Activated naive CD4-positive, alpha-beta T cell treated with anti-CD3 and anti-CD28 coated beads, Interleukin-2, amount 50 U/mL, for 16 hours (primary cell): ENCODE measurements around the gene ASXL2.
"Not testable (repeated sequence)": the region's sequence is repeated elsewhere in the genome, so short reads cannot be mapped to it uniquely, and the experiment has no call there.

ENCODE experiments used
- DNase-seq: peaks from one replicate; pipeline ENCODE4 v3.0.0-alpha.2; 2020

Gene ASXL2

GRCh38 chr2:25878361-25879132 lies at the start of gene ASXL2:
Gene ASXL2 (minus strand): TSS chr2:25878487. CDS start chr2:25878222, 265 bp downstream.
- DNase-seq = peak; percentile 97

GRCh38 chr2:25926984-25927756 lies 48.9 kb upstream of the ASXL2 start:
- no peak for DNase-seq

GRCh38 chr2:25922501-25922900 lies 44.2 kb upstream of the ASXL2 start:
- DNase-seq = no peak

DNA sequence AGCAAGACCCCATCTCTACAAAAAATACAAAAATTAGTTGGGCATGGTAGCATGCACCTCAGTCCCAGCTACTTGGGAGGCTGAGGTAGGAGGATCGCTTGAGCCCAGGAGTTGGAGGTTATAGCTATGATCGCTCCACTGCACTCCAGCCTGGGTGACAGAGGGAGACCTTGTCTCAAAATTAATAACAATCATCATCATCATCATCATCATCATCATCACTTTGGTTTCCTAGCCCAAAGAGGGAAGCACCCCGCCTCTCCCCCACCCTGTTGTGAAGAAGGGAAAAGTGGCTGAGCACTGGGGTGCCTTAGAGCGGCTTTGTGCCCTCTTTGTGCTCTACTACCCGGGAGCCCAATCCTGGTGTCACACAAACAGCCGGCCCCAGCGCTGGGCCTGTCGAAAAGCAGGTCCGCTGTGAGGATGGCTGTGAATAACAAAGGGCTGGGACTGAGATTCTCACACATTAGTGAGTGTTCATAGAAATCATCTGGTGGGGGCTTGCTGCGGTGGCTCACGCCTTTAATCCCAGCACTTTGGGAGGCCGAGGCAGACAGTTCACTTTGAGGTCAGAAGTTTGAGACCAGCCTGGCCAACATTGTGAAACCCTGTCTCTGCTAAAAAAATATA lies 42.6 kb upstream of the ASXL2 start:
- DNase-seq = no peak

DNA sequence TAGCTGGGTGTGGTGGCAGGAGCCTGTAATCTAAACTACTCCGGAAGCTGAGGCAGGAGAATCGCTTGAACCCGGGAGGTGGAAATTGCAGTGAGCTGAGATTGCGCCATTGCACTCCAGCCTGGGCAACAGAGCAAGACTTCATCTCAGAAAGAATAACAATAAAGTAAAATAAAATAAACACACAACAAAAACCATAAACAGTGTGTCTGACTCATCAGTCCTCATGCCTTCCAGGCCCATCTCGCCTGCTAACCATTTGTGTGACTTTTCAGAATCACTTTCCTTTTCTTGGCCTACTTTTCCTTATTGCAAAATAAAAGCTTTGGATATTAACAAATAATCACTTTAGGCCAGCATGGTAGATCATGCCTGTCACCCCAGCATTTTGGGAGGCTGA lies 42.0 kb upstream of the ASXL2 start:
- DNase-seq = no peak

GRCh38 chr2:25917832-25918231 lies 39.5 kb upstream of the ASXL2 start:
- DNase-seq = no peak

DNA sequence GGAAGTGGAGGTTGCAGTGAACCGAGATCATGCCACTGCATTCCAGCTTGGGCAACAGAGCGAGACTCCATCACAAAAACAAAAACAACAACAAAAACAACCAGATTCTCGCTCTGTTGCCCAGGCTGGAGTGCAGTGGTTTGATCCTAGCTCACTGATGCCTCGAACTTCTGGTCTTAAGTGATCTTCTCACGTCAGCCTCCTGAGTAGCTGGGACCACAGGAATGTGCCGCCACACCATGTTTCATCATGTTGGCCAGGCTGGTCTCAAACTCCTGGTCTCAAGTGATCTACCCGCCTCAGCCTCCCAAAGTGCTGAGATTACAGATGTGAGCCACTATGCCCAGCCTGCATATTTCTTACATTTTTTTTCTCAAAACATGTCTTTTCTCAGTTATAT lies 39.1 kb upstream of the ASXL2 start:
- not testable (repeated sequence) for DNase-seq

- DNase-seq = peak; percentile 19
Measured at GRCh38 chr2:25915944-25916772, 37.9 kb upstream of the ASXL2 start.

- DNase-seq = not testable (repeated sequence)
Measured at GRCh38 chr2:25915411-25915810, 37.1 kb upstream of the ASXL2 start.

GRCh38 chr2:25913696-25913973 lies 35.3 kb upstream of the ASXL2 start:
- not testable (repeated sequence) for DNase-seq

- DNase-seq = no peak
Measured at GRCh38 chr2:25912851-25913695, 34.8 kb upstream of the ASXL2 start.

GRCh38 chr2:25909574-25909973 lies 31.3 kb upstream of the ASXL2 start:
- DNase-seq = not testable (repeated sequence)

DNA sequence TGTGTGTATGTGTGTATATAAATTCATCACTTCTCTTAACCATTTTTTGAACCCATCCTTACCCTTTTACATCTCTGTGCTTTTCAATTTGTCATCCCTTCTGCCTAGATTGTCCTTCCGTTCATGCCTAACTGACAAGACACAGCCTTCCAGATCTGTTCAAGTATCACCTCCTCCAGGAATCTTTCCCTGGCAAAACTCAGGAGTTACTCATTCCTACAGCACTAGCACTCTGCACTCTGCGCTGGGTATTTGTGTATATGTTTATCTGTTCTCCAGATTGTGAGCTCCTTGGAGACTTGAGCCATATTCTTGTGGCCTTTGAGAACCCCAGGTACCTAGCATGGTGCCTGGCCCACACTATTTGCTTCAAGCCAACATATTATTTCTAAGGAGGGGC lies 26.8 kb upstream of the ASXL2 start:
- no peak for DNase-seq

DNA sequence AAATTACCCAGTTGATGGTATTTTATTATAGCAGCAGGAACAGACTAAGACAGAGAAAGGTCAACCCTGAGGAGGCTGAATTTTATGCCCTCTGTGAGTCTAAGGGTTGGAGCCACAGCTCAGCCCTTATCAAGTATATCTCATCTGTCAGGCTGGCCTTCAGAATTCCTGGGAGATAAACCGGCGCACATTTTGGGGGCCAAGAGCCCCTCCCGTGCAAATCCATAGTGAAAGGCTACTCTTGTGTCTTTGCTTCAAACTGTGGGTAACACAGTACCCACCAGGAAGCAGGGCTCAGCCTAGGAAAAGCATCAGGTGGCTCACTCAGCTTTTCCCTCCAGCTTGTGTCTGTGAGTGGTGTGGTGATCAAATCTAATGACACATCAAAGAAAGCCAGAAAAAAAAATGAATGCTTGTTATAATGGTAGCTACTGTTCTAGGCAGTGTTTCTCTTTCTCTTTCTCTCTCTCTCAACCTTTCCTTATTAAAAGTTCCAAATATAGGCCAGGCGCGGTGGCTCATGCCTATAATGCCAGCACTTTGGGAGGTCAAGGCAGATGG lies 25.0 kb upstream of the ASXL2 start:
- DNase-seq = no peak

- DNase-seq = no peak
Measured at GRCh38 chr2:25899404-25899970, 21.2 kb upstream of the ASXL2 start.

- no peak for DNase-seq
Measured at GRCh38 chr2:25897506-25897905, 19.2 kb upstream of the ASXL2 start.

- not testable (repeated sequence) for DNase-seq
Measured at GRCh38 chr2:25896308-25896707, 18.0 kb upstream of the ASXL2 start.

DNA sequence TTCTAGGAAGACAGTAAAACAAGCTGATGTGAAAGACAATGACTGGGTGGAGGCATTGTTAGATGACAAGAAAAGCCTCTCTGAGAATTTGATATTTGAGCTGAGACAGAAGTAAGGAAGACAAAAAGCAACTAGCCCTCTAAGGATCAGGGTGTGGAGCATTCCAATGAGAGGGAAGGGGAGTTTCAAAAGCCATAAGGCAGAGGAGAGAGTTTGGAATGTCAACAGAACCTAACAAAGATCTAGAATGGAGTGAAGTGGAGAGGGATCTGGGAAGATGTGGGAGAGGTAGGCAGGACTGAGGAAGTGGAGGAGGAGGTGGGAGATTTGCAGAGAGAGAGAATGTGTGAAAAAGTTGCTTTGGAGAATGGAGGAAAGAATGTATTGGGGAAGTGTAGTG lies 17.3 kb upstream of the ASXL2 start:
- no peak for DNase-seq

GRCh38 chr2:25895018-25895417 lies 16.7 kb upstream of the ASXL2 start:
- no peak for DNase-seq

DNA sequence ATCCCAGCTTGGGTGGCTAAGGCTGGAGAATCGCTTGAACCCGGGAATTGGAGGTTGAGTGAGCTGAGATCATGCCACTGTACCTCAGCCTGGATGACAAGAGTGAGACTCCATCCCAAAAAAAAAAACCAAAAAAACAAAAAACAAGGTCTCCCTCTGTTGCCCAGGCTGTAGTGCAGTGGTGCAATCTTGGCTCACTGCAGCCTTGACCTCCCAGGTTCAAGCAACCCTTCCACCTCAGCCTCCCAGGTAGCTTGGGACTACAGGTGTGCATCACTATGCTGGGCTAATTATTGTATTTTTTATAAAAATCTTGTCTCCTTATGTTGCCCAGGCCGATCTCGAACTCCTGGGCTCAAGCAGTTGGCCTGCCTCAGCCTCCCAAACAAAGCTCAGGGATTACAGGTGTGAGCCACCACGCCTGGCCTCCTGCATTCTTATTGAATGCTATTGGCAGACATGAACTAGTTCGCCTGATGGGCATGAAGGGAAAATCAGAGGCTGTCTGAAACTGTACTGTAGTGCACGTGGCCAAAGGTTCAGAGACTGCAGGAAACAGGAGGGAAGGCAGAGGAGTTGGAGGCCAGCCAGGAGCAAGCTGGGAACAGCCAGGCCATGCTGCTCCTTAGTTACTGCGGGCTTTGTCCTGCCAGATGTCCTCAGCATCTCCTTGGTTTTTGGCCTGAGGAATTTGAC lies 16.0 kb upstream of the ASXL2 start:
- DNase-seq = no peak

DNA sequence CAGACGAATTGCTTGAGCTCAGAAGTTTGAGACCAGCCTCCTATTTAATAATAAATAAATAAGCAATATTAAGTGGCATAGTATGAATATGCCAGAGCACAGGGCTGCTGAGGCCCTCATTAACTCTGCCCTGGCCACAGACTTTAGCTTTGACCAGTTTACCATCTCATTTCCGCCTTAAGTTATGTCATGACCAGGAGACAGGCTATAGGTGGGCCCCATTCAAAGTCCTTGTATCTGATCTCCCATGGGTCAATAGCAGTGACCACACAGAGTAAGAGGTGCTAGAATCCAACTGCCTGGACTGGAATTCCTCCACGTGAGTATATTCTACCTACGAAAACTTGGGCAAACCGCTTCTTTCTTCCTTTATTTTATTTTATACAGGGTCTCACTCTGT lies 13.4 kb upstream of the ASXL2 start:
- no peak for DNase-seq
